Calu3 (cell line): ENCODE data around the gene GUK1. TPM values are rescaled to one million over a fixed set of nuclear protein-coding genes. Genes with fewer than 3 reads are reported as not detected.
"Not testable (repeated sequence)": the region's sequence is repeated elsewhere in the genome, so short reads cannot be mapped to it uniquely, and the experiment has no call there.

Experiments
- BruUV-seq: library from RNA; stranded (reverse); fragments of 400-500 nt; replicated peaks from 2 replicates; lab custom pipeline; 2021; lab: Mats Ljungman, UMichigan
- CTCF ChIA-PET: fragments of 300-600 bp; sonication (Branson Sonifier 250); formaldehyde crosslinking; loops from one replicate; lab custom pipeline; 2022; ENCODE audit warnings: antibody characterized with exemption; lab: Charles Lee
- DNase-seq: peaks from one replicate; pipeline ENCODE4 v3.0.0; 2022
- H3K27ac Mint-ChIP-seq: one replicate; pipeline ENCODE4 v1.8.0; 2022; ENCODE audit warnings: mixed read lengths; ENCODE audit not compliant: unreplicated experiment
- H3K27me3 Mint-ChIP-seq: one replicate; pipeline ENCODE4 v1.8.0; 2022; ENCODE audit warnings: mixed read lengths; ENCODE audit not compliant: unreplicated experiment
- H3K36me3 Mint-ChIP-seq: one replicate; pipeline ENCODE4 v1.8.0; 2022; ENCODE audit warnings: mild to moderate bottlenecking, moderate library complexity, mixed read lengths; ENCODE audit not compliant: insufficient read depth, unreplicated experiment
- H3K4me1 Mint-ChIP-seq: one replicate; pipeline ENCODE4 v1.8.0; 2022; ENCODE audit warnings: mild to moderate bottlenecking, low read depth, mixed read lengths; ENCODE audit not compliant: unreplicated experiment
- H3K4me3 Mint-ChIP-seq: one replicate; pipeline ENCODE4 v1.8.0; 2022; ENCODE audit warnings: mild to moderate bottlenecking, low read depth, moderate library complexity, mixed read lengths; ENCODE audit not compliant: unreplicated experiment
- H3K9me3 Mint-ChIP-seq: one replicate; pipeline ENCODE4 v1.8.0; 2022; ENCODE audit warnings: low read depth, mixed read lengths; ENCODE audit not compliant: unreplicated experiment
- intact Hi-C: fragments of 100-400 bp; cut with micrococcal nuclease; formaldehyde crosslinking; loops from one replicate; pipeline ENCODE4 v1.10.0; 2022; ENCODE audit not compliant: unreplicated experiment
- total RNA-seq: library from RNA; stranded (reverse); gene quantifications from 2 replicates; pipeline ENCODE4 v1.2.3, GENCODE V29; 2022
- TF ChIP-seq, protein P1 (sequence below): fragments of 200-600 bp; IDR thresholded peaks from one replicate; pipeline ENCODE4 v1.8.0; 2022; ENCODE audit warnings: antibody characterized with exemption; ENCODE audit not compliant: unreplicated experiment

GUK1 gene
- total RNA-seq, 1 experiment from 2014 or later, result 238 TPM

DNA sequence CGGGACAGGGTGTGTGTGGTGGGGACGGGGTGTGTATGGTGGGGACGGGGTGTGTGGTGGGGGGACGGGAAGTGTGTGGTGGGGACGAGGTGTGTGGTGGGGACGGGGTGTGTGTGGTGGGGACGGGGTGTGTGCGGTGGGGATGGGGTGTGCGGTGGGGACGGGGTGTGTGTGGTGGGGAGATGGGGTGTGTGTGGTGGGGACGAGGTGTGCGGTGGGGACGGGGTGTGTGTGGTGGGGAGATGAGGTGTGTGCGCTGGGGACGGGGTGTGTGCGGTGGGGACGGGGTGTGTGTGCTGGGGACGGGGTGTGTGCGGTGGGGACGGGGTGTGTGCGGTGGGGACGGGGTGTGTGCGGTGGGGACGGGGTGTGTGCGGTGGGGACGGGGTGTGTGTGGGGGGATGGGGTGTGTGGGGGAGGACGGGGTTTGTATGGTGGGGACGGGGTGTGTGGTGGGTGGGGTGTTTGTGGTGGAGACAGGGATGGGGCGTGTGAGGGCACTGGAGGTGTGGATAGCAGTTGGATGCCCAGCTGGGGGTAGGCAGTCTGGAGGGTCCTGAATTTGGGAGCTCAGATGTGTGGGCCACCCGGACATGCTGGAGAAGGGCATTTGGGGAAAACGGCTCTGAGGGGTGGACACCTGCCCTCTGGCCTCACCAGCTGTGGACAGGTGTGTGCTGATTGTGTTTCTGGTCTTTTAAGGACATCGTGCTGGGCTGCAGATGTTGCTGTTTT, 42.4 kb downstream of the GUK1 start:
- Mint-ChIP-seq H3K4me1 (no peaks in the 10 kb centered on the region), H3K9me3 (no peaks in the 10 kb centered on the region), H3K27me3 (no peaks in the 10 kb centered on the region), H3K4me3 (no peak overlapping the region), H3K36me3 (no peaks in the 10 kb centered on the region), H3K27ac (no peak overlapping the region)
- BruUV-seq, result no TSS peak
- DNase-seq, result no peak
- intact Hi-C loops, result no loop called here
- TF ChIP-seq, protein P1, sequence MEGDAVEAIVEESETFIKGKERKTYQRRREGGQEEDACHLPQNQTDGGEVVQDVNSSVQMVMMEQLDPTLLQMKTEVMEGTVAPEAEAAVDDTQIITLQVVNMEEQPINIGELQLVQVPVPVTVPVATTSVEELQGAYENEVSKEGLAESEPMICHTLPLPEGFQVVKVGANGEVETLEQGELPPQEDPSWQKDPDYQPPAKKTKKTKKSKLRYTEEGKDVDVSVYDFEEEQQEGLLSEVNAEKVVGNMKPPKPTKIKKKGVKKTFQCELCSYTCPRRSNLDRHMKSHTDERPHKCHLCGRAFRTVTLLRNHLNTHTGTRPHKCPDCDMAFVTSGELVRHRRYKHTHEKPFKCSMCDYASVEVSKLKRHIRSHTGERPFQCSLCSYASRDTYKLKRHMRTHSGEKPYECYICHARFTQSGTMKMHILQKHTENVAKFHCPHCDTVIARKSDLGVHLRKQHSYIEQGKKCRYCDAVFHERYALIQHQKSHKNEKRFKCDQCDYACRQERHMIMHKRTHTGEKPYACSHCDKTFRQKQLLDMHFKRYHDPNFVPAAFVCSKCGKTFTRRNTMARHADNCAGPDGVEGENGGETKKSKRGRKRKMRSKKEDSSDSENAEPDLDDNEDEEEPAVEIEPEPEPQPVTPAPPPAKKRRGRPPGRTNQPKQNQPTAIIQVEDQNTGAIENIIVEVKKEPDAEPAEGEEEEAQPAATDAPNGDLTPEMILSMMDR, result no peak
- CTCF ChIA-PET, result no interaction called here

DNA sequence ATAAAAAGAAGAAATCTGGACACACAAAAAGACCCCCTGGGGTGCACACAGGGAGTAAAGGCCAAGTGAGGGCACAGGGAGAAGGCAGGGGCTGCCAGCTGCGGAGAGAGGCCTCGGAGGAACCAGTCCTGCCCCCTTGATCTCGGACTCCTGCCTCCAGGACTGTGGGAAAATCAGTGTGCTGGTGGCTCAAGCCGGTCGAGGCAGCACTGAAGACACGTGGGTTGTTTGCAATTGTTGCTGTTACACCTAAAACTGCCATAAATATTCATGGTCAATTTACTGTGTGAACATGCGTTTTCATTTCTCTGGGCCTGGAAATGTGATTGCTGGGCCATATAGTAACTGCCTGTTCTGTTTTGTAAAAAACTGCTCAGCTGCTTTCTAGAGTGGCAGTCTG, 44.1 kb downstream of the GUK1 start:
- intact Hi-C loops, result no loop called here
- no TSS peak for BruUV-seq

DNA sequence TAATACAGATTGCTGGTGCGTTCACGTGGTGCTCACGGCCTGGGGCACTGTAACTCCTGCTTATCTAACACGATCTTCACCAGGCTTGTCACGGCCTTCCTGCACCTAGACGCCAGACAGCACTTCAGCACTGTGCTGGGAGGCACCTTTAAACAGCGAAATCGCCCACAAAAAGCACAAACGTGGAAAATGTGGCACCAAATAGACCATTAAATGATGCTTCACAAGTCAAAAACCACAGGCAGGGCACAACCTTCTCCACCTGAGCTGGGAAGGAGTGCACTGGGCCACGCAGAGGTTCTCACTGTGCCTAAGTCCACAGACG, 45.5 kb downstream of the GUK1 start:
- TF ChIP-seq, protein P1, result no peak

More for the DNA sequence above, 44.1 kb downstream of the GUK1 start:
- DNase-seq, result no peak
- CTCF ChIA-PET, result no interaction called here
- no peaks in the 10 kb centered on the region for H3K4me1 Mint-ChIP-seq
- H3K27ac Mint-ChIP-seq, result no peak overlapping the region
- H3K4me3 Mint-ChIP-seq, result no peak overlapping the region
- no peaks in the 10 kb centered on the region for H3K9me3 Mint-ChIP-seq
- H3K36me3 Mint-ChIP-seq, result no peaks in the 10 kb centered on the region
- H3K27me3 Mint-ChIP-seq, result no peaks in the 10 kb centered on the region
- TF ChIP-seq, protein P1, result no peak

DNA sequence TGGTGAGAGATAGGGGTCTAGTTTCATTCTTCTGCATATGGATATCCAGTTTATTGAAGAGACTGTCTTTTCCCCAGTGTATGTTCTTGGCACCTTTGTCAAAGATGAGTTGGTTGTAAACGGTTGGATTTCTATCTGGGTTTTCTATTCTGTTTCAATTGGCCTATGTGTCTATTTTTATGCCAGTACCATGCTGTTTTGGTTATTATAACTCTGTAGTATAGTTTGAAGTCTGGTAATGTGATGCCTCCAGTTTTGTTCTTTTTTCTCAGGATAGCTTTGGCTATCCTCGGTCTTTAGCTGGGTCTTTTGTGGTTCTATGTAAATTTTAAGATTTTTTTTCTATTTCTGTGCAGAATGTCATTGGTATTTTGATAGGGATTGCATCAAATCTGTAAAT, 48.2 kb downstream of the GUK1 start:
- H3K27ac Mint-ChIP-seq, H3K4me3 Mint-ChIP-seq, BruUV-seq, H3K9me3 Mint-ChIP-seq, CTCF ChIA-PET, H3K4me1 Mint-ChIP-seq, H3K27me3 Mint-ChIP-seq, H3K36me3 Mint-ChIP-seq, DNase-seq, intact Hi-C loops: not testable (repeated sequence)

More for the DNA sequence above, 45.5 kb downstream of the GUK1 start:
- Mint-ChIP-seq H3K27ac (no peak overlapping the region), H3K9me3 (no peaks in the 10 kb centered on the region), H3K36me3 (no peaks in the 10 kb centered on the region), H3K4me3 (no peak overlapping the region), H3K4me1 (no peaks in the 10 kb centered on the region), H3K27me3 (no peaks in the 10 kb centered on the region)
- CTCF ChIA-PET, result no interaction called here
- intact Hi-C loops, result no loop called here
- no peak for DNase-seq
- BruUV-seq, result no TSS peak

DNA sequence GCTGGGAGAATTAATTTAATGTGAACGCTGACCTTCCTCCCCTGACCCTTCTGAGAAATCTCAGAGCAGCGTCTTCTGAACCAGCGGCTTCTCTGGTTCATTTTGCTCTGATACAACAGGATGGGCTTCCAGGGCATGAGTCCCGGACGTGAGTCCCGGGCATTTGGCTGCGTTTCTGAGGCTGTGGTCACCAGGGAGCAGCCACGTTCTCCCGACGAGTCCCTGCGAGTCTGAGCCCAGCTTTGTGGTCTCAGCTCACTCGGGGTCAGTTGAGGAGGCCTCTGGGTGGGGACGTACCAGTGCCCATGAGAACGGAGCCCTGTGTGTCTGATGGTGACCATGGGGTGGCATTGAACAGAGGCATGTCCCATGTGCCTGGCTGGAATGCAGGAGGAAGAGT, 50.1 kb downstream of the GUK1 start:
- H3K4me3 Mint-ChIP-seq, result no peak overlapping the region
- TF ChIP-seq, protein P1, result no peak
- no peaks in the 10 kb centered on the region for H3K9me3 Mint-ChIP-seq
- intact Hi-C loops, result no loop called here
- H3K27ac Mint-ChIP-seq, result no peak overlapping the region
- H3K36me3 Mint-ChIP-seq, result no peaks in the 10 kb centered on the region
- no peaks in the 10 kb centered on the region for H3K4me1 Mint-ChIP-seq
- no peaks in the 10 kb centered on the region for H3K27me3 Mint-ChIP-seq
- CTCF ChIA-PET, result no interaction called here
- DNase-seq, result no peak
- BruUV-seq, result no TSS peak
